Measurements from ENCODE around the gene CLRN1.

DNA sequence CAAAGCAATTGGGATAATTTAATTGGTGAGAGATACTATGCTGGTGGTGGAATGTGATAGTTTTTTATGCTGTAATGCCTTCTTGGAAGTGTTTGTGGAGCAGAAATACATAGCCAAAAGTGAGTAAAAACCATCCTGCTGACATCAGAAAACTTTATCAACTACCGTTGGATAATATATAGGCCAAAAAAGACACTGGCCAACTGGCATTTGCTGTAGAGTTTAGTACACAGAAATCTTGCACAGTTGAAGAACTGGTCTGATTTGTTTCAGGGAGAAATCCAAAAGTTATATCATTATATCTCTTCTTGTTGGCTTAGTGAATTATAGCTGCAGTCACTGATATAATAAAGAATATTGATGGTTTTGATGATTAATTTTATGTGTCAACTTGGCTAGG, 66.8 kb downstream of the CLRN1 start:
- TF ChIP-seq, protein P1, sequence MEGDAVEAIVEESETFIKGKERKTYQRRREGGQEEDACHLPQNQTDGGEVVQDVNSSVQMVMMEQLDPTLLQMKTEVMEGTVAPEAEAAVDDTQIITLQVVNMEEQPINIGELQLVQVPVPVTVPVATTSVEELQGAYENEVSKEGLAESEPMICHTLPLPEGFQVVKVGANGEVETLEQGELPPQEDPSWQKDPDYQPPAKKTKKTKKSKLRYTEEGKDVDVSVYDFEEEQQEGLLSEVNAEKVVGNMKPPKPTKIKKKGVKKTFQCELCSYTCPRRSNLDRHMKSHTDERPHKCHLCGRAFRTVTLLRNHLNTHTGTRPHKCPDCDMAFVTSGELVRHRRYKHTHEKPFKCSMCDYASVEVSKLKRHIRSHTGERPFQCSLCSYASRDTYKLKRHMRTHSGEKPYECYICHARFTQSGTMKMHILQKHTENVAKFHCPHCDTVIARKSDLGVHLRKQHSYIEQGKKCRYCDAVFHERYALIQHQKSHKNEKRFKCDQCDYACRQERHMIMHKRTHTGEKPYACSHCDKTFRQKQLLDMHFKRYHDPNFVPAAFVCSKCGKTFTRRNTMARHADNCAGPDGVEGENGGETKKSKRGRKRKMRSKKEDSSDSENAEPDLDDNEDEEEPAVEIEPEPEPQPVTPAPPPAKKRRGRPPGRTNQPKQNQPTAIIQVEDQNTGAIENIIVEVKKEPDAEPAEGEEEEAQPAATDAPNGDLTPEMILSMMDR (IDR thresholded peaks at IDR 0.05) = no peak
- TF ChIP-seq EP300 (IDR thresholded peaks at IDR 0.05) (no peak), POLR2AphosphoS5 (IDR thresholded peaks at IDR 0.05) (no peak), POLR2A (IDR thresholded peaks at IDR 0.05) (no peak)
